Smooth muscle cell (in vitro differentiated cells): ENCODE measurements around the gene LSR. TPM values are rescaled to one million over a fixed set of nuclear protein-coding genes. Genes with fewer than 3 reads are reported as not detected.
A peak's percentile ranks its signal among the peaks of the same experiment; 100 is the strongest.

Experiments used
- DNase-seq: peaks from one replicate; lab custom pipeline; 2025; ENCODE audit not compliant: unreplicated experiment; lab: John Stamatoyannopoulos, UW
- H2AFZ ChIP-seq: fragments of 200-600 bp; sonication (generic); 2 replicates; pipeline ENCODE4 v1.6.0; 2016; ENCODE audit warnings: antibody characterized with exemption, low read depth, mild to moderate bottlenecking
- H3F3A ChIP-seq: fragments of 200-600 bp; sonication (generic); 2 replicates; pipeline ENCODE4 v1.6.0; 2017; ENCODE audit warnings: antibody characterized with exemption, low read depth
- H3K27ac ChIP-seq: fragments of 200-600 bp; sonication (generic); 2 replicates; pipeline ENCODE4 v1.5.1; 2016; ENCODE audit warnings: low read depth, mild to moderate bottlenecking
- H3K27me3 ChIP-seq: fragments of 200-600 bp; sonication (generic); 2 replicates; pipeline ENCODE4 v1.6.1; 2016; ENCODE audit warnings: low read depth, mild to moderate bottlenecking
- H3K36me3 ChIP-seq: fragments of 200-600 bp; sonication (generic); 2 replicates; pipeline ENCODE4 v1.5.1; 2016; ENCODE audit warnings: low read depth
- H3K4me1 ChIP-seq: fragments of 200-600 bp; sonication (generic); 2 replicates; pipeline ENCODE4 v1.5.1; 2016; ENCODE audit warnings: low read depth
- H3K4me2 ChIP-seq: fragments of 200-600 bp; sonication (generic); 2 replicates; pipeline ENCODE4 v1.6.0; 2016; ENCODE audit warnings: mild to moderate bottlenecking
- H3K4me3 ChIP-seq: fragments of 200-600 bp; sonication (generic); 2 replicates; pipeline ENCODE4 v1.5.1; 2016; ENCODE audit warnings: mild to moderate bottlenecking
- H3K79me2 ChIP-seq: fragments of 200-600 bp; sonication (generic); 2 replicates; pipeline ENCODE4 v1.6.0; 2016; ENCODE audit warnings: low read depth, mild to moderate bottlenecking
- H3K9ac ChIP-seq: fragments of 200-600 bp; sonication (generic); 2 replicates; pipeline ENCODE4 v1.6.0; 2016; ENCODE audit warnings: low read depth
- H3K9me3 ChIP-seq: fragments of 200-600 bp; sonication (generic); replicated peaks from 2 replicates; pipeline ENCODE4 v1.5.1; 2016; ENCODE audit warnings: low read depth
- H4K20me1 ChIP-seq: fragments of 200-600 bp; sonication (generic); 2 replicates; pipeline ENCODE4 v1.6.0; 2016; ENCODE audit warnings: low read depth
- CTCF ChIP-seq: fragments of 200-600 bp; sonication (generic); IDR thresholded peaks from 2 replicates; pipeline ENCODE4 v1.5.1; 2017; ENCODE audit warnings: borderline replicate concordance, mild to moderate bottlenecking, antibody characterized with exemption; ENCODE audit not compliant: insufficient read depth, poor library complexity, severe bottlenecking
- WGBS: methylation state at CpG from one replicate; pipeline ENCODE4 v1.1.7; 2016; ENCODE audit warnings: low lambda C conversion rate; 5-methylcytosine and 5-hydroxymethylcytosine counted together
- polyA plus RNA-seq: library from polyadenylated mRNA; unstranded; fragments of >200 nt; fragmentation: Nextera tagmentation; extraction: Ambion mirVana; gene quantifications from 2 replicates; pipeline ENCODE4 v1.2.1, GENCODE V29; 2016
- total RNA-seq: library from RNA; depleted of rRNA; stranded (reverse); fragments of >200 nt; gene quantifications from 2 replicates; pipeline ENCODE4 v1.2.3, GENCODE V29; 2014

Gene LSR
- total and polyA plus RNA-seq, 2 experiments from 2014 or later: 14.0 to 14.2 TPM

GRCh38 chr19:35267818-35268535 lies 19.2 kb downstream of the LSR start:
- peak overlapping the region; percentile 90 for H2AFZ ChIP-seq
- H3K27ac ChIP-seq: peak overlapping the region; percentile 71
- peak overlapping the region; percentile 90 for H3K4me3 ChIP-seq
- no peaks in the 10 kb centered on the region for H3K9me3 ChIP-seq
- under 1% methylated on average over 47 of the region's 100 CpGs for WGBS
- H3K4me2 ChIP-seq: peak overlapping the region; percentile 100
- H3K4me1 ChIP-seq: peaks cover 3% of the 10 kb centered on the region
- H4K20me1 ChIP-seq: peaks cover 11% of the 10 kb centered on the region
- DNase-seq: peak; percentile 41
- peaks cover 8% of the 10 kb centered on the region for H3K79me2 ChIP-seq
- peaks cover 17% of the 10 kb centered on the region for H3F3A ChIP-seq
- H3K36me3 ChIP-seq: no peaks in the 10 kb centered on the region
- peak overlapping the region; percentile 86 for H3K9ac ChIP-seq
- no peaks in the 10 kb centered on the region for H3K27me3 ChIP-seq
- TF ChIP-seq CTCF: no peak

DNA sequence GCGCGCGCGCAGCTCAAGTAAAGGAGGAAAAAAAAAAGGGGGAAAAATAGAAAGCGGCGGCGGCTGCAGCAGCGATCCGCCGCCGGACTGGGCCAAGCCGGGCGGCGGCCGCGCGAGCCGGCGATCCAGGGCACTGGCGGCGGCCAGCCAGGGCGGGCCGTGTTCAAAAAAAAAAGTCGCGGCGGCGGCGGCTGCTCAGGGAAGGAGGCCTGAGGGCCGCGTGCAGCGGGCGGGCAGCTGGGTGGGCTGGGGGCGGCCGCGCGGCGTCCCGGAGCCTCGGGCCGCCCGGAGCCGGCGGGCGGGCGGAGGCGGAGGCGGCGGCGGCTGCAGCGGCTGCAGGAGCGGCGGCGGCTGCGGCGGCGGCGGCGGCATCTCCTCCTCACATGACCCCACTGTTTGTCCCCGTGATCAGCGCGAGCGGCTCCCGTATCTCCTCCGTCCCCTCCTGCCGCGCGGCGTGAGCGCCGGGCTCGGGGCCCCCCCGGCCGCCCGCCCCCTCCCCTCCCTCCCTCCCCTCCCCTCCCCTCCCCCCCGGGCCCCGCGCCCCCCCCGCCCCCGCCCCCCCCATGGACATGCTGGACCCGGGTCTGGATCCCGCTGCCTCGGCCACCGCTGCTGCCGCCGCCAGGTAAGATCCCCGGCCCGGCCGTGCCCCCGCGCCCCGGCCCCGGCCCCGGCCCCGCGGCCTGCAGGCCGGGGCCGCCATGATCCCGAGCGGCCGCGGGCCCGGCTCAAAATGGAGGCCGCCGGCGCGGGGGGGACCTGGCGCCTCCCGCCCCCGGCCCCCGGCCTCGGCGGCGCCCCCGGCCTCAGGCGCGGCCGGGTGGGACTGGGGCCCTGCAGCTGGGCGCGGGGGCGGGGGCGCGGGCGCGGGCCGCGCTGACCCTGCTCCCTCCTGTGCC lies 20.0 kb downstream of the LSR start, which contains the start of gene USF2:
Gene USF2, plus strand, starts transcription at position 427 of the 902 bp plus-strand sequence. Its CDS starts 140 bp downstream, at position 567.
- peak within 1 kb of the TSS; percentile 71 for H3K27ac ChIP-seq
- H3K79me2 ChIP-seq: peaks cover 8% of the 10 kb centered on the region
- H3K4me1 ChIP-seq: peaks cover 3% of the 10 kb centered on the region
- peak; percentile 58 for DNase-seq
- peaks cover 17% of the 10 kb centered on the region for H3F3A ChIP-seq
- peak within 1 kb of the TSS; percentile 86 for H3K9ac ChIP-seq
- peak within 1 kb of the TSS; percentile 100 for H3K4me2 ChIP-seq
- H3K36me3 ChIP-seq: no peaks in the 10 kb centered on the region
- H3K9me3 ChIP-seq: no peaks in the 10 kb centered on the region
- no CpG with 5 or more reads among the region's 126 CpGs for WGBS
- peaks cover 14% of the 10 kb centered on the region for H4K20me1 ChIP-seq
- peak within 1 kb of the TSS; percentile 90 for H2AFZ ChIP-seq
- H3K27me3 ChIP-seq: no peaks in the 10 kb centered on the region
- TF ChIP-seq CTCF: no peak
- peak within 1 kb of the TSS; percentile 90 for H3K4me3 ChIP-seq

- H3K4me2 ChIP-seq: peak overlapping the region; percentile 90
- no peaks in the 10 kb centered on the region for H3K36me3 ChIP-seq
- no peaks in the 10 kb centered on the region for H3K27me3 ChIP-seq
- peak; percentile 39 for DNase-seq
- no peak overlapping the region for H3K9ac ChIP-seq
- peak overlapping the region; percentile 69 for H3K4me3 ChIP-seq
- H3F3A ChIP-seq: peaks cover 10% of the 10 kb centered on the region
- H4K20me1 ChIP-seq: peaks cover 14% of the 10 kb centered on the region
- no peaks in the 10 kb centered on the region for H3K9me3 ChIP-seq
- WGBS: 5% methylated on average over 32 of the region's 66 CpGs
- H3K4me1 ChIP-seq: peaks cover 3% of the 10 kb centered on the region
- H3K79me2 ChIP-seq: peaks cover 8% of the 10 kb centered on the region
- H2AFZ ChIP-seq: no peak overlapping the region
- no peak overlapping the region for H3K27ac ChIP-seq
- peak; percentile 59 for TF ChIP-seq CTCF
These were observed 20.8 kb downstream of the LSR start for GRCh38 chr19:35269438-35270117.
